Measurements from ENCODE around the gene C13orf42. TPM values are rescaled to one million over a fixed set of nuclear protein-coding genes. Genes with fewer than 3 reads are reported as not detected.

Gene C13orf42
- total RNA-seq, result not detected in 2 replicates

GRCh38 chr13:51111174-51111573 lies at the start of gene C13orf42:
TSS of gene C13orf42 (minus strand) at chr13:51111274. CDS start at chr13:51111209, 65 bp downstream.

Other genes starting within 250 kb of the C13orf42 start
- gene RNASEH2B, start 201.5 kb downstream of the C13orf42 start, total RNA-seq, result 24.1 and 27.5 TPM in 2 replicates
- 4.9 and 6.8 TPM in 2 replicates for gene FAM124A, start 111.1 kb upstream of the C13orf42 start, total RNA-seq
- gene SERPINE3, start 228.4 kb upstream of the C13orf42 start, total RNA-seq, result not detected in 2 replicates